ENCODE measurements around the gene COX17.

GRCh38 chr3:119700269-119700919 is 23.2 kb upstream of the COX17 start:
- TF ChIP-seq CTCF (IDR thresholded peaks at IDR 0.05 in 8 of 11, conservative IDR thresholded peaks at IDR 0.05 in 3 of 11) (no peak), POLR2AphosphoS5 (IDR thresholded peaks at IDR 0.05) (peak in 1 of 3 donors; percentile 71), POLR2A (IDR thresholded peaks at IDR 0.05) (no peak)

Data from spleen (tissue), 7 donors.